ENCODE measurements around the gene PTPRM.

DNA sequence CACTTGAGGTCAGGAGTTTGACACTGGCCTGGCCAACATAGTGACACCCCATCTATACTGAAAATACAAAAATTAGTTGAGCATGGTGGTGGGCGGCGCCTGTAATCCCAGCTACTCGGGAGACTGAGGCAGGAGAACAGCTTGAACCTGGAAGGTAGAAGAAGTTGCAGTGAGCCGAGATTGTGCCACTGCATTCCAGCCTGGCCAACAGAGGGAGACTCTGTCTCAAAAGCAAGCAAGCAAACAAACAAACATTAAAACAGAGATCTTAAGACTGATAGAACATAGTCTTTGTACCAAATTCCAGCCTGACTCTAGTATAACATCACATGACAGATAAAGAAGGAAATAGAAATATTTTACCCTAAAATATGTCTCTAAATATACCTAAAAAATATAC is 168.1 kb downstream of the PTPRM start:
- no peak for TF ChIP-seq CTCF (IDR thresholded peaks at IDR 0.05)
- no peak for TF ChIP-seq POLR2AphosphoS5 (IDR thresholded peaks at IDR 0.05; ENCODE audit: low read depth, low read length)
- TF ChIP-seq MAX (IDR thresholded peaks at IDR 0.05; ENCODE audit: low read depth), result no peak
- TF ChIP-seq MXI1 (IDR thresholded peaks at IDR 0.05; ENCODE audit: low read depth, low read length), result no peak
- no peak for TF ChIP-seq TAF1 (IDR thresholded peaks at IDR 0.05; ENCODE audit: borderline replicate concordance, low read depth, low read length)
- TF ChIP-seq SIN3A (IDR thresholded peaks at IDR 0.05; ENCODE audit: borderline replicate concordance, low read depth, low read length), result no peak
- no peak; the same call in 1 of the 2 replicates for TF ChIP-seq RAD21 (IDR thresholded peaks at IDR 0.05; ENCODE audit: low read length)
- no peak for TF ChIP-seq ELF1 (IDR thresholded peaks at IDR 0.05)
- no peak for TF ChIP-seq GABPA (IDR thresholded peaks at IDR 0.05; ENCODE audit: low read depth)
- no peak for TF ChIP-seq EP300 (IDR thresholded peaks at IDR 0.05; ENCODE audit: borderline replicate concordance in 1 of 2, low read depth in 1 of 2, low read length in 1 of 2)
- no peak for TF ChIP-seq FOSL2 (IDR thresholded peaks at IDR 0.05; ENCODE audit: borderline replicate concordance, low read depth)
- no peak for TF ChIP-seq TCF12 (IDR thresholded peaks at IDR 0.05)
- no peak for TF ChIP-seq SMC3 (IDR thresholded peaks at IDR 0.05; ENCODE audit: low read depth, low read length)
